Activated effector memory CD4-positive, alpha-beta T cell treated with anti-CD3 and anti-CD28 coated beads, Interleukin-2, amount 50 U/mL, for 16 hours (primary cell): ENCODE results near the gene BDKRB2.

Experiments used
- DNase-seq: peaks from one replicate; pipeline ENCODE4 v3.0.0-alpha.2; 2020

BDKRB2 gene

DNA sequence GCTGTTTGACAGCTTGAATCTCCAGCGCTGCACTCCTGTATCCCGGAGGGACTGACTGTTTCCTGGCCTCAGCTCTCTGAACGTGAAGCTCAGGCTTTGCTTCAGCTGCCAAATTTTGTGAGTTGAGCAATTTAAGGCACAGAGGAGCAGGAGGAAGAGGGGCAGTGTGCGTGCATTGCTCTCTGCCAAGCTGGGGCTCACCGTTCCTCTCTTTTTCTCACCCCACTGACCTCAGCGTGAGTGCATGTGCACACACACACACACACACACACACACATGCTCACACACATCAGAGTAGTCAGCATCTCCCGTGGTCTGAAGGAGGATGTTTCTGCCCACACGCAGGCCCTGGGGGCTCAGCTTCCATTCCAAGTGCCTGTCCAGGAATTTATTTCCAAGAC, 27.8 kb upstream of the BDKRB2 start:
- no peak for DNase-seq

DNA sequence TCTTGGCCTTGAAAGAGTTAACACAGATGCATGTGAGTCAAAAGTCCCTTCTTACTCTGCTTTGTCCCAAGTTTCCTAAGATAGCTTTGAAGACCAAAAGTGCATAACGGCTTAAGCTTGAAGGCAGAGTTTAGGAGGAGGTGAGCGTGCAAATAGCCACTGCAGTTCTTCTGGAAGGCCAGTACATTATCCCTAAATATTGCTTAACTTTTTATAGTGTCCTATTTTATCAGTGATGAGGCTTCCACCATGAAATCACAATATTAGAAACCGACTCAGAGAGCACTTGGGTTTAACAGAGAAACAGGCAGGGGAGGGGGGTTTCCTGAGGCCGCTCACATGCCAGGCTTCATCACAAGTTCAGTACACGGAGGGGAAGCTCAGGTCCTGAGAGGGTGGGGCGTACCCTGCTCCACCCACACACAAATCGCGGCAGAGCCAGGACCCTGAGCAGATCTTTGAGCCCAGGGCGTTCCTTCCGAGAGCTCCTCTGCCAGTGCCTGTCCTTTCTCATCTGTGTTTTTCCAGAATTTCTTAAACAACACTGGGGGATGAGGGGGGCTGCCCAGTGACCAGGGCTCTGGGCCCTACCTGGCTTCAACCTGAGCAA, 26.8 kb upstream of the BDKRB2 start:
- DNase-seq, result no peak

DNA sequence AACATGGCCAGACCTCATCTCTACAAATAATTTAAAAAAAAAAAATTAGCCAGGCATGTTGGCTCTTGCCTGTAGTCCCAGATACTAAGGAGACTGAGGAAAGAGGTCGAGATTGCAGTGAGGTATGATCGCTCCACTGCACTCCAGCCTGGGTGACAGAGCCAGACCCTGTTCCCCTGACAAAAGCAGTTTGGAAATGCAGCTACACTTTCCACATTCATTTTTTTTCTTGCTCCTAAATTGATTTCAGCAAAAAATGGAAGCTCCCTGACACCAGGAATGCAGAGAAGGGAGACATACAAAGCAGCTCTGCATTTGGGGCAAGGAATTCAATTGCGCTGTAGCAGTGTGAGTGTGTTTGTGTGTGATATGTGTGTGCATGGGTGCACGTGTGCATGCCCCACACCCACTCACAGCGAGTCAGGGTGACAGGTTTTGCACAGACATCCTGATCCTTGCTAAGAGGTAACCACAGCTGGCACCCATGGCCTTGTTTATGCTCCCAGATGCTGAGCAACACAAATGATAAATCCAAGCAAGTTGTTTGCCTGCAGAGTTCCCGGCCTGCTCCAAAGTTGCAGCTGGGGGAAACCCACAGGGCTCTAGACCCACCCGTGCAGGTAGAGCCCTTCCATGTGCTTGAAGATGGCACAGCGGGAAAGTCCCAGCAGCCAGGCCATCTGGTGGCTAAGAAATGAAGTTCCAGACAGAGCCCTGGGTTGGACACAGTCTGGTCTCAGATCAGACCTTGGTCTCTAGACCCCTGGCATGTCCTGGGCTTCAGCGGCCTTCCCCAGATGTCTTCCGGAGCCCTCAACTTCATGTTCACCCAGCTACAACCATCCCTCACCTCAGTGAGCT, 25.9 kb upstream of the BDKRB2 start:
- DNase-seq, result no peak

DNA sequence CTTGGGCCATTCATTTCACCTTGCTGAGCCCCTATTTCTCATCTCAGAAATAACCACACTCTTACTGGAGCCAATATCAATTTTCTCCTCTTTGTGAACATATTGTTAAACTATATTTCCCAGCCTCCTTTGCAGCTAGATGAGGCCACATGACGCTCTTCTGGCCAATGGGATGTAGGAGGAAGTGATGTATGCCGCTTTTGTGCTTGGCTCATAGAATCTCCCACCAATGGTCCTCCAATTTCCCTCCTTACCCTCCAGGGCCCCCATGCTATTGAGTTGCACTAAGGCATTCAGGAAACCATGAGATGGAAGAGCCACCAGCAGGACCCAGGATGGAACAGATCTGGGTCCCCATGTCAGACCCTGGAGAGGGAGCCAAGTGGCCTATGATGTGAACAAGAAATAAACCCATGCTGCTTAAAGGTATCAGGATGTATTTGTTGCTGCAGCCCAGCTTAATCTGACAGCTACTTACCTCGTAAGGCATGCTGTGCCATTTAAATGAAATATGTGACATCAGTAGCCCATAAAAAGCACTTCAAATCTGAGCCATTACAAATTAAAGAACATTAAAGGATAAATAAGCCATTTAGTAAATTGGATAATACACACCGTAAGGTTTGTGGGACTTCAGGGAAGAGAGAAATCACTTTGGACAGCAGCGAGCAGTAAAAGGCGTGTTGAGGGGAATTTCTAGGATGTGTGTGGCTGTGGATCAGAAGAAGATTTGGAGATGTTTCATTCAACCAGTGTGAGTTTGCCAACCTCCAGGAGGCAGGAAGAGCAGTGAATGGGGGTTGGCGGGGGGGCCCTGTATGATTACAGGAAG, 24.4 kb upstream of the BDKRB2 start:
- no peak for DNase-seq

DNA sequence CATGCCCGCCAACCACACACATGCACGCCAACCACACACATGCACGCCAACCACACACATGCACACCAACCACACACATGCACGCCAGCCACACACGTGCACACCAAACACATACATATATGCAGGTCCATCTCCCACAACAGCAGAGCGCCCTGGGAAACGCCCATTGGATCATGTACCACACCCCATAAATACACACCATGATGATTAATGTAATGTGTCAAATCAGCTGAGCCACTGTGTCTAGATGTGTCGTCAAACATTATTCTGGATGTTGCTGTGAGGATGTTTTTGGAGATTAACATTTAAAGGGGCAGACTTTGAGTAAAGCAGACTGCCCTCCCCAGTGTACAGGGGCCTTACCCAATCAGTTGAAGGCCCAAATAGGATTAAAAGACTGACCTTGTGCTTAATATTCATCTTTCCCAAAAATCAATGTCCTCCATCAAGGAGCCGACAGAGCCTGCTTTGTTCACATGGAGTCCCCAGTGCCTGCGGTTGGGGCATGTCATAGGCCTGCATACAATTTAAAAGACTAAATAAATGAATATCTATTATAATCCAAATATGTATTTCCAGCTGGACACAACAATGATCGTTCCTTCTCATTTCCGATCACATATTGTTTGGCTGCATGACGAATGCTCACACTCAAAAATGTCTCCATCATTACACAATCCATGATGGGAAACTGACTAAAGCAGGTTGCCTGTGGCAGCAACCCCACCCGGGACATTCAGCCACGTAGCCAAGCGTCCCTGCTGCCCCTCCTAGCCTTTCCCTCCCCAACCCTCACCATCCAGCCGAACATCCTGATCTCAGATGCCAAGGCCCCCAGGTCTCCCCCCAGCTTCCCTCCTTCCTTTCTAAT, 23.2 kb upstream of the BDKRB2 start:
- DNase-seq, result no peak

DNA sequence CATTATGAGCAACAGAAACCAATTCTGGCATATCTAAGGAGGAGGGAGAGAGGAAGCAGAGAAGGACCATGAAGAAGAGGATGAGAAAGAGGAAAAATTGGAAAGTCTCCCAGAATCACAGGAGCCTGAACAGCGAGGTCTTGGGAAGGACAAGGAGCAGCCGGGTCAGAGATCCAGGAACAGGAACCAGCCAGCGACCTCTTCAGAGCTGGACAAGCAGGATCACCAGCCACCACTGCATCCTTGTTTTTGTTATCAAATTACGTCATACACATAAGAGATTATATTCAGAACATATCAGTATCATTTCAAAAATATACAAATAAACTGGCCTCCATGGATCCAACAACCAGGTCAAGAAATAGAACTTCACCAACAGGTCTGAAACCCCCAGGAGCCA, 22.1 kb upstream of the BDKRB2 start:
- DNase-seq, result no peak

DNA sequence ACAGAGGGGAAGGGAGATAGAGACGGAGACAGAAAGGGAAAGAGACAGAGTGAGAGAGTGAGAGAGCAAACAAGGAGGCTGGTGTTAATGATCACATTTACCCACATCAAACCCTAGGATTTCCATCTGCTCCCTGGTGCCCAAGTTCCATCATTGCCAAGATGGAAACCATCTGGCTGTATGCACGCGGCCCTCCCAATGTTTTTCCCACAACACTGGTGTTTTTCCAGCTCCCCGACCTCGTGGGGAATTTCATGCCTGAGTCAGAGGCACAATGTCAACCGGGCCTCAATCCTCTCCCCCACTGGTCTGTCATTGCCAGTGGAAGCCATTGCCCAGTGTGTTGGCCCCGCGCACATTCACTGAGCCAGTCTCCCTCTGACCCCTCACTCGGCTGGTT, 19.9 kb upstream of the BDKRB2 start:
- no peak for DNase-seq

DNA sequence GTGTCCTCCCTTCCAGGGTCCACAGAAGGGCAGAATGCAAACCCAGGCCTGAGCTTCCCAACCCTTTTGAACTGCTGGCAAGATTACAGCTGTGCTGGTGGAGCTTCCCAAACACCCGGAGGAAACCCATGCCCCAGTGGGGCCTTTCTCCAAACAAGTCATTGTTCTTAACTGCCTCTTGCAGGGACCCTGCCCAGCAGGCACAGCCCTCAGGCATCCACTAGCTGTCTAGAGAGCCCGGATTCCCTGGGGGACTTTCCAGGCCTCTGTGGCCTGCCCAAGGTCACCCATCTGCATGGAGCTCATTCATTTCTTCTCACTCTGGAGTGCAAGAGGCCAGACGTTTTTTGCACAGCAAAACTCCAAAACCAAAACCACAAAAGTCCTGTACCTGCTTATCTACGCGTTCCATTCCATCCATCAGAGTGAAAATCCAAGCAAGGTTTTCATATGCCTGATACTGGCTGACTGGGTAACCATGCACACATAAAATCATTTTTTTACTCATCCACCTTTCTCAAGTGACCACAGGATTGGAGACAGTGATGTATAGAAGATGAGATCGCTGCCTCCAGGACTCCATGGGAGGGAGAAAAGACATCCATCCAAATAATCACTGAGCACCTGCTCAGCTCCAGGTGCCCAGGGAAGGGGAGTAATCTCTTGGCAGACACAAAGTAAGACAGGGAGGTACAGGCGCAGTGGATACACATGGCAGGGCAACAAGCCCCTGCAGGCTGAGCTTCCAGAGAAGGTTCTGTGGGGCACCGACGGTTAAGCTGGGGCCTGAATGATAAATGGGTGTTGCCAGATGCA, 17.2 kb upstream of the BDKRB2 start:
- DNase-seq, result no peak

DNA sequence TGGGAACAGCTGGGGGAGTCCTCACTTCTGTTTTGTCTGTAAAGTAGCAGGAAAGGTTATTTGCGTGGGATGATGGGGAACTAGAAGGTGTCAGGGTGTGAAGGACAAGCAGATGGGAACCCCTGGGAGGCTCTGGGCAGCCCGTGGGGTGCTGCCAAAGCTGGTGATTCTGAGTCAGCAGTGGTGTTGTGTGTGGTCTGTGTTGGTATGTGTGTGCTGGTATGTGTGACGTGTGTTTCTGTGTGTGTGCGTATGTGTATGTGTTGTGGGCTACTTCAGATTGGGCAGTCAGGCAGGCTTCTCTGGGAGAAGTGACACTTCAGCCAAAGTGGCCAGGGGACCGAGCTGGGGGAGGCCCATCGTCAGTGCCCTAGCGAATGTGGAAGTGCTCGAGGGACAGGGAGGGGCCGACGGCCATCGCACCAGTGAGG, 15.3 kb upstream of the BDKRB2 start:
- no peak for DNase-seq

DNA sequence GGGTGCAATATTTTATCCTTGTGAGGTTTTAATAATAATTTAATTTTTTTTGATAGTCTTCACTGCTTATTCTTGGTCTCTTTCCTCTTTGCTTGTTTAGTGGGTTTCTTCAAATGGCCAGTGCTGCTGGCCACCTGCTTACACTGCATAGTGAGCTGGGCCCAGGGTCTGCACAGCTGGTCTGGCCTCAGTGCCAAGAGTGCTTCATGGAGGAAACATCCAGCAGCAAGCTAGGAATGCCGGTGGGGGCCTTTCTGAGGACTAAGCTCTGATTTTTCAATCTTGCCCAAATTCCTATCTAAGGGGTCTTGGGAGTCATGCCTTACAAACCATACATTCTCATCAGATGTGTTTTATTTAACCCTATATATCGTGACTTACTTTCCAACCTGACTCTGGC, 13.3 kb upstream of the BDKRB2 start:
- DNase-seq, result no peak

DNA sequence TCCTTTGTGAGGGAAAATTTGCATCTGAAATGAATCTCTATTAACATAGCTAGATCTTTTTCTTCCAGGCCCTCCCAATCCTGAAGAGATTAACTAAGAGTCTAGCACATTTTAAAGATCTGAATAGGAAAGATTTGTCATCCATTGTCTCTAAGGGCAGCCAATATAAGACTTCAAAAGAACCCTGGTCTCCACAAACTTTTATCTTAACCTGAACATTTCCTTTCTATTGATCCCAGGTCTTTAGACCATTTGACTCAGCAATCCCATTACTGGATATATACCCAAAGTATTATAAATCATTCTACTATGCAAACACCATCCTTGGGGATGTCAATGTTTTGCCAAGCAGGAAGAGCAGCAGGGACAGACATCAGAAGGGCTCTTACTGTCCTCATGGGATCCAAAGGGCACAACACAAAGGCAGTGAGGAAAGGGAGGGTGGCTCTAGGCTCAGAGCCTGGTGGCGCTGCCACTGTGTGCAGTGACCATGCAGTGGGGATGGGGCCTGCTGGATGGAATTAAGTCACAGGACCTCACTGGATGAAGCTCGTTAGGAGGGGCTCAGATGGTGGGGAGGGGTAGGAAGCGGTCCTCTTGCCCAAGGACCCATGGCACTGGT, 12.7 kb upstream of the BDKRB2 start:
- DNase-seq, result no peak

DNA sequence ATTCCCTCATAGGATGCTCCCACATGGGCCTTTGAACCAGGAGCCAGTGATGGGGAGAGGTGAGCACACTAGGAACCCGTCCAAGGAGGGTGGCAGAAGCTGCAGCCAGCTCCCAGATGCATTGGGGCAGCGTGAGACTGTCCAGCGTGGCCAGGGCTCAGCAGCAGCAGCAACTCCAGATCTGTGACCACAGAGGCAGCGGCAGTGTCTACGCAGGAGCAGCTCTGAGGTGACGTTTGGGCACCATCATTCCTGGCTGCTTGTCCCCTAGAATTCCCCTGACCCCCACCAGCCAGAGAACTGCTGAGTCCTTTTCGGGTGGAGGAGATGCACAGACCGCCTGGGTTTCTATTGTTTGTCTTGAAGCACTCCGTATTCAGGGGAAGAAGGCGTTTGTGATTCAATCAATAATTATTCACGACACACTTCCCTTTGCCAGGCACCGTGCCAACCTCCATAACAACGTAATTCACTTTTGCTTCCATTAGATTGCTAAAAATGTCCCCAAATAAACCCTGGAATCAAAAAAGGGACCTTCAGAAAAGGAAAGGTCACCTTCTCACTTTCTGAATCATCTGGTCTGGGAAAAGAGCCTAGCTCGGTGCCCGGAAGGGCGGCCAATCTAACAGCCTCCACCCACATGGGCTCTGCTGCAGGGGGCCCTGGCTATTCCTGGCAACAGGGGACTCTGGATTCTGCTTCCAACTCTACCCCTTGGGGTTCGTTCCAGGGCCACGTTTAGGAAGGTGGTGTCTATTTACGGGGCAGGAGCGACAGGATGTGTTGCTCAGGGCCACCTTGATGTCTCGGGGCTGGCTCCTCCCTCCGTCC, 11.4 kb upstream of the BDKRB2 start:
- DNase-seq, result no peak

DNA sequence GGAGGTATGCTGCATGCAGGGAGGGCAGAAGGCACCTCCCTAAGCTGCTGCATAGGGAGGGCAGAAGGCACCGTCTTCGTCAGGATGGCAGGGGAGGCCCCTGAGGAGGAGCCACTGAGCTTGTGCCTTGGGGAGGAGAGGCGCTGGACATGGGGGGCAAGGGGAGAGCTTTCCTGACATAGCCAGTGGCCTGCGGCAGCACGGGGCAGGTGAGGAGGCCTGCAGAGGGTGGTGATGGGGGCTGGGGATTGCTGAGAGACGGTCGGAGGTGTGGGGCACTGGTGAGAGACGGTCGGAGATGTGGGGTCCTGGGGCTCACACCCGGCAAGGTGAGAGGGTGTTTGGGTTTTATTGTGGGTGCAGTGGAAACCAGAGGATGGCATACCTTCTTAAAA, 10.4 kb upstream of the BDKRB2 start:
- no peak for DNase-seq

DNA sequence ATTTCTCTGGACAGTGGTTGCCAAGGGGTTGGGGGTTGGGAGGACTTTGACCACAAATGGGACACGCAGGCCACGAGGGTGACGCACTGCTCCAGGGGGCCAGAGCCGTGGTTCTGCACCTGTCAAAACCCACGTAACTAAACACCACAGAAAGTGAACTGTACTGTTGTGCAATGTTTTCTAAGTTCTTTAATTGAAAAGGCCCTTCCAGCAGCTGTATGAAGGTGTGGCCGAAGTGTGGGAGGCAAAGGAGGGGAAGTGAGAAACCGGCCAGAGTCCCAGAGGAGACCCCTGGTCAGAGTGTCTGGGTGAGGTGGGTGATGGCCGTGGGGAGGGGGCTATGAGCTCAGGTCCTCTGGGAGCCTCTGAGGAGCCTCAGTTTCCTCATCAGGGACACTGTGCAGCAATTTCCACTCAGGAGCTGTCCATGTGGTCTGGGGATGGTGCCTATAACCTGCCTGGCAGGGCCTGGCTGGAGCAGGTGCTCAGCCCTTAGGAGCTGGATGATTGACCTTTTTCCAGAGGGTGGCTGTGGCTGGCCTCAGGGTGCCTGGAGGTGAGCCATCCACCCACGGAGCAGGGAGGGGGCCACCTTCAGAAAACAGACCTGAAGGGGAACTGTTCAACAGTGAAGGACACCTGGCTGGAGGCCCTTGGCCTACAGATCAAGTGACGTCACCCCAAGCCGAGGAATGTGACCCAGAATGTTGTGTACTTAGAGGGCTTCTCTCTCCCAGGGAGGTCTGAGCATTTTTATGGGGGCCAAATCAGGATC, 9.8 kb upstream of the BDKRB2 start:
- DNase-seq, result no peak

DNA sequence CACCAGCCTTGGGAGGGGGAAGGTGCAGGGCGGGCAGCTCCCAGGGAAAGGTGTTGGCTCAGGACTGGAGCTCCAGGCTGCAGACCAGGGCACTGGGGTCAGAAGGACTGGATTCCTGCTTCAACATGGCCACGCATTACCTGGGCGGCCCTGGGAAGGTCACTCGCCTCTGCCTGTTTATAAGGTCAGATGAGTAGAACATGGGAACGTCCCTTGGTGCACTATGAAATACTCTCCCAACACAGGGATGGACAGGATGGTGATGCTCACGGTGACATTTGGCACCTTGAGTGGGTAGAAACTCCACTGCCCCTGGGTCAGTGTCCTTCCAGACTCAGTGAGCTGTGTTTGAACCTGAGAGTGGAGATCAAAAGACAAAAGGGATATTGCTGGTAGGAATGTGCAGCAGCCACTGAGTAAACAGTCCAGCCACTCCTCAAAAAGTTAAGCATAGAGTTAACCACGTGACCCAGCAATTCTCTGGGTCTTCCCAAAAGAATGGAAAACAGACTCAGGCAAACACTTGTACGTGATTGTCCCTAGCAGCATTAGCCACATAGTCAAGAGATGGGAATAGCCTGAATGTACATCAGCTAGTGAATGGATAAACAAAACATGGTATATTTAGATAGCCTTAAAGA, 9.1 kb upstream of the BDKRB2 start:
- no peak for DNase-seq

DNA sequence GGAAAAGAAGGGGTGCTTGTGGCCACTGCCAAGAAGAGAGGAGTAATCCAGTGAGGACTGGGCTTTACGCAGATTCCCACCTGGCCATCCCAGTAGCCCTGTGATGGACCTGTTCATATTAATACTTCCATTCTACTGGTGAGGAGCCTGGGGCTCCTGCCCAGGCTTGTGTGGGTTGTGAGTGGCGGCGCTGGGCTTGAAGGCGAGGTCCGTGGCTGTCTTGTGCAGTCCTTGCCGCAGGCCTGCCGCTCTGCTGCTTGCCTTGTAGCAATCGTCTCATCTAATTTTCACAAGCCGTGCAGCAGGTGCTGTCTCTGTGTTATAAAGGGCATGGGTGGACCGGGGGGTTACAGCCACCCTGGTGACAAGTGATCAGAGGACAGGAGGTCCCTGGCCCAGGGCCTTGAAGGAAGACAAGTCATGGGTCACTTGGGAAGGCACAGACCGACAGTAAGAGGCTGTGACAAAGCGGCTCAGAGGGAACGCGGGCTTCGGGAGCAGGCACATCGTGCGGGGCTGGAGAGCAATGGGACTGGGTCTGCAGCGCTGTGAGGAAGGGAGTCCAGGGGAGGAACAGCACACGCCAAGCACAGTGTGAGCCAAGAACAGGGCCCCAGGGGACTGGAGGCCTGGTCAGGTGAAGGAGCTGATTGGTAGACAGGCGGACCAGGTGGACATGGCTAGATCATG, 7.3 kb upstream of the BDKRB2 start:
- no peak for DNase-seq

DNA sequence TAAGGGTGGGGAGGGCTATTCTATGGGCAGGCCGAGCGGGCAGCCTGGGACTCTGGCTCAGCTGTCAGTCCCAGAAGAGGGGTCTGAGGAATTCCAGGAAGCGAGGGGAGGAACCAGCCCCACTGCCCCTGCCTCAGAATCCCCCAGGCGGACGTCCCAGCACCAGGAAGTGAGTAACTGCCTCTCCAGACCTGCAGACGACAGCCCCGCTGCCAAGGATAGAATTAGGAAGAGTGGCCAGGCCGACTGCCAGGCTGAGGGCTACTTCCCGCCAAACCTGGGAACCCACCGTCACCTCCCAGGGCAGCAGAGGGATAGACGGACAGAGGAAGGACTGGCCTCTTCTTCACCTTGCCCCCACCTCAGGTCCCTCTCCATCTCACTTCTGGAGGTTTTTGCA, 6.7 kb upstream of the BDKRB2 start:
- DNase-seq, result no peak

DNA sequence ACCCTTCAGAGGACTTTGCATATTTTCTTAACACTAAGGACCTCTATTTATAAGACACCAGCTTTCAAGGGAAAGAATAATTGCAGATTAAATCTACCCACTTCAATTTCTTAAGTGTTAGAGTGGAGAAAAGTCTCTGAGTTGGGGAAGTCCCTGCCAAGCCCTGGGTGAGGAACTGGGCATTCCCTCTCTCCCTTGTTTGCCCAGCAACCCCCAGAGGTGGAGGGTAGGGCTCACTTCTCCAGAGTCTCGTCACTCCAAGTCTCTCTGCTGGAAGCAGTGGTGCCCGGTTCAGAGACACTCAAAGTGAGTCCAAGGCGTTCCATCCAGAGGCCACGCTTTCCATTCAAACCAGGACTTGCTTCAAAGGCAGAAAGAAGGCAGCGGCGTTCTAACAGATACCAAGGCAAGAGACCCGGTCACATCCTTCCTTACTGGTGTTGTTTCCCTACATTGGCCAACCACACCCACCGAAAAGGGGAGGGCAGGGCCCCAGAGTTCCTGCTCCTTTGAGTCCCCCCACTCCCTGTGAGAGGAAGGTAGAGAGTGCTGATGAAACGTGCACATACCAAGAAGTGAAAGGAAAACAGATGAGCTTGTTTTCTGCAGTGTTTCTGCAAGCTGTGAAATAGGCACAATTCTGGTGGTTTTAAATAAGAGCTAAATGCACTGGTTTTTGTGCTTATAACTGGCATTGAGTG, 6.1 kb upstream of the BDKRB2 start:
- DNase-seq, result no peak
